GF-D8 (cell line): Measurements from ENCODE around the gene WFIKKN1.

Experiments used
- DNase-seq: peaks from one replicate; lab custom pipeline; 2025; lab: John Stamatoyannopoulos, UW

WFIKKN1 gene

GRCh38 chr16:674214-674881, 43.6 kb downstream of the WFIKKN1 start:
- DNase-seq, result no peak

- no peak for DNase-seq
These were observed 44.4 kb downstream of the WFIKKN1 start, which contains the start of gene RHBDL1 for GRCh38 chr16:674968-675883. RHBDL1 (plus strand) TSS chr16:675671; CDS start chr16:675791, 120 bp downstream.

DNA sequence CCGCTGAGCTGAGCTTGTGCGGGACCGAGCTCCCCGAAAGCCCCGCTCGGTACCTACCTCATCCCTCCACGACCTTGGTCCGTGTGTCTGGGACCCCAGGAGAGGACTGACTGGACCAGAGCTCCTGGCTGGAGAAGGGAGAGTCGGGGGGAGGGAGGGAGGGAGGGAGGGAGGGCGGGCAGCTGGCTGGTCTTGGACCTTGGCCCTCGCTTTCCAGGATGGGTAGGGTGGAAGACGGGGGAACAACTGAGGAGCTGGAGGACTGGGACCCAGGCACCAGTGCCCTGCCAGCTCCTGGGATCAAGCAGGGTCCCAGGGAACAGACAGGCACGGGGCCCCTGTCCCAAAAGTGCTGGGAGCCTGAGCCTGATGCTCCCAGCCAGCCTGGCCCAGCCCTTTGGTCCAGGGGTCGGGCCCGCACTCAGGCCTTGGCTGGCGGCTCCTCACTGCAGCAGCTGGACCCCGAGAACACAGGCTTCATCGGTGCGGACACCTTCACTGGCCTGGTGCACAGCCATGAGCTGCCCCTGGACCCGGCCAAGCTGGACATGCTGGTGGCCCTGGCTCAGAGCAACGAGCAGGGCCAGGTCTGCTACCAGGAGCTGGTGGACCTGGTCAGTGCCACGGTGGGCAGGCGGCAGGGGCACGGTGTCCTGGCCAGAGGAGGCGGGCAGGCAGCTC, 45.2 kb downstream of the WFIKKN1 start:
- no peak for DNase-seq

- DNase-seq, result no peak
These were observed 45.7 kb downstream of the WFIKKN1 start for GRCh38 chr16:676565-676902.

GRCh38 chr16:676913-677312, 46.1 kb downstream of the WFIKKN1 start:
- DNase-seq, result no peak

GRCh38 chr16:677316-678190, 46.8 kb downstream of the WFIKKN1 start:
- DNase-seq, result no peak

- no peak for DNase-seq
These were observed 47.5 kb downstream of the WFIKKN1 start for GRCh38 chr16:678209-678857.

- no peak for DNase-seq
These were observed 48.4 kb downstream of the WFIKKN1 start for GRCh38 chr16:678858-679813.

GRCh38 chr16:679814-680624, 49.2 kb downstream of the WFIKKN1 start, which contains the start of gene STUB1:
STUB1 (plus strand) TSS chr16:680410; CDS start chr16:680526, 116 bp downstream.
- DNase-seq, result peak; percentile 51

DNA sequence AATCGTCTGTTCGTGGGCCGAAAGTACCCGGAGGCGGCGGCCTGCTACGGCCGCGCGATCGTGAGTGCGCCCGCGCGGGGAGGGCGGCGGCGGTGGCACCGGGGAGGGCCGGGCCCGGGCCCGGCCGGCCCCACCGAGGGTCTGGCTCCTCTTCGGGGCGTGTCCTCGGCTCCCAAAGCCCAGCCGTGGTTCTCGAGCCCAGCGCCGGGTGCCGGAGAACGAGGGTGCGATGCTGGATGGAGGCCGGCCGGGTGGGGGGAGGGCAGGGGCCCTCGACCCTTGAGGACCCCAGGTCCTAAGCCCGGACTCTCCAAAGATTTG, 49.8 kb downstream of the WFIKKN1 start:
- no peak for DNase-seq

DNA sequence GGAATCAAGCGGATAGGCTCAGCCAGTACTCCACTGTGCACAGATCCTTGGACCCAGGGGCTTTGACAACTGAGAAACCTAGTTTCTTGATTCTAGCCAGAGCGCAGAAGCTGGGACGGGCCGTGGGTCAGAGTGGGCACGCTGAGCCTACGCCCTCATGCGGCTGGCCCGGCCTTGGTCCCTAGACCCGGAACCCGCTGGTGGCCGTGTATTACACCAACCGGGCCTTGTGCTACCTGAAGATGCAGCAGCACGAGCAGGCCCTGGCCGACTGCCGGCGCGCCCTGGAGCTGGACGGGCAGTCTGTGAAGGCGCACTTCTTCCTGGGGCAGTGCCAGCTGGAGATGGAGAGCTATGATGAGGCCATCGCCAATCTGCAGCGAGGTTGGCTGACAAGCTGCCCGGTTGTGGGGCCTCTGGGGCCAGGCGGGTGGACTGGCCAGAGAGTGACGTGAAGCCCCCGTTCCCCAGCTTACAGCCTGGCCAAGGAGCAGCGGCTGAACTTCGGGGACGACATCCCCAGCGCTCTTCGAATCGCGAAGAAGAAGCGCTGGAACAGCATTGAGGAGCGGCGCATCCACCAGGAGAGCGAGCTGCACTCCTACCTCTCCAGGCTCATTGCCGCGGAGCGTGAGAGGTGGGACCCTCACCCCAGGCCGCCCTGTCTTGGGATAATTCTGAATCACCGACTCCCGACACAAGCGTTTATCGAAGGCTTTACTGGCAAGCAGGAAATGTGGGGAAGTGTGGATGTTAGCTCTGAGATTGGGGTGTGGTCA, 50.4 kb downstream of the WFIKKN1 start:
- peak; percentile 22 for DNase-seq

- no peak for DNase-seq
These were observed 51.1 kb downstream of the WFIKKN1 start for GRCh38 chr16:681746-682427.

DNA sequence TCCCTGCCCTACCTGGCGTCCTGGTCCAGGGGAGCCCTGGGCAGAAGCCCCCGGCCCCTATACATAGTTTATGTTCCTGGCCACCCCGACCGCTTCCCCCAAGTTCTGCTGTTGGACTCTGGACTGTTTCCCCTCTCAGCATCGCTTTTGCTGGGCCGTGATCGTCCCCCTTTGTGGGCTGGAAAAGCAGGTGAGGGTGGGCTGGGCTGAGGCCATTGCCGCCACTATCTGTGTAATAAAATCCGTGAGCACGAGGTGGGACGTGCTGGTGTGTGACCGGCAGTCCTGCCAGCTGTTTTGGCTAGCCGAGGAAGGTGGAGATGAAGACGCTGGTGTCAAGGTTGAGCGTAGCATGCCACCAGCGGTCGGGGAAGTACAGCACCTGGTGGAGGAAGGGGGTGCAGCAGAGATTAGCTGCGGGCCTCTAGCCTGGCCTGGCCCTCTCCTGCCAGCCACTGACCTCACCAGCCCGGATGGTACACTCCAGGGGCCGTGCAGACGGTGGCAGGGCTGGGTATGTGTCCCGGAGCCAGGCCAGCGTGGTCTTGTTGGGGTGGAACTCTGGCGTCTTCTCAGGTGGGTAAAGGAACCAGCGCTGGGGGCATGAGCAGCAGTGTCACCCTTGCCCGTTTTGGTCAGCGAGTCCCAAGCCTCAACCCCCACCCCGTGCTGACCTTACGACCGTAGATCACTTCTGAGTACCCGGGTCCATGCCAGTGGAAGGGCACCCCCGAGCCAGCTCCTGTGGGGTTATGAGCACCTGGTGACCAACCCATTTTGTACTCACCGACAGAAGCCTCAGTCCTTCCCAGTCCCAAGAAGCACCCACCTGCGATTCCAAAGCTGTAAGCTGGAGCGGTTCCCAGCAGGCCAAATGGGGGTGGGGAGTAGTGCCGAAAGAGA, 52.0 kb downstream of the WFIKKN1 start:
- no peak for DNase-seq

DNA sequence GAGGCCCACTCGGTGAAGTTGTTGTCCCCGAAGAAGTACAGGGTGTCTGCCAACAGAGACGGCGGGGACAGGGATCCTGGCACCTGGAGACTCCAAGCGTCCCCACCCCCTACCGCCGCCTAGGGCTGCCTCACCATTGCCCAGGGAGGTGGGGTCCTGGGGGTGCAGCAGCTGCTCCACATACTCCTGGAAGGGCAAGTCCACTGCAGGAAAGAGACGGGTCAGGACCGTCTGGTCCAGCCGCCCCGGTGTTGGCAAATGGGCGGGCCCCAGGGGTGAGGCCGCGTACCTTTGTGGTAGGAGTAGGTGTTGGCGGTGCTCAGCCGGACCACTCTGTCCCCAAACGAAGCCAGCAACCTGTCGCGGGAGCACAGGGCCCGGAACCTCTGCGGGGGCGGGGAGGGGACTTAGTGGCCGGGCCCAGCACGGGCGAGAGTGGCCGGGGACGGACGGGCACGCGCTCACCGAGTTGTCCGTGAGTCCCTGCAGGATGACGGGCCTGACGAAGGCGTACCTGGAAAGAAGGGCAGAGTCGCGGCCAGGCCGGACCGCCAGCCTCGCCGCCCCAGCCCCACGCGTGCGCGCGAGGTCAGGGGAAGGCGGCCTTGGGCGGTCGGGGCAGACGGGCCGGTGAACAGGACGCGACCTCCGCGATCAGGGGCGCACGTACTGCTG, 52.7 kb downstream of the WFIKKN1 start:
- no peak for DNase-seq
